ENCODE results near the gene AQP6.

The AQP6 gene, protein sequence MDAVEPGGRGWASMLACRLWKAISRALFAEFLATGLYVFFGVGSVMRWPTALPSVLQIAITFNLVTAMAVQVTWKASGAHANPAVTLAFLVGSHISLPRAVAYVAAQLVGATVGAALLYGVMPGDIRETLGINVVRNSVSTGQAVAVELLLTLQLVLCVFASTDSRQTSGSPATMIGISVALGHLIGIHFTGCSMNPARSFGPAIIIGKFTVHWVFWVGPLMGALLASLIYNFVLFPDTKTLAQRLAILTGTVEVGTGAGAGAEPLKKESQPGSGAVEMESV

DNA sequence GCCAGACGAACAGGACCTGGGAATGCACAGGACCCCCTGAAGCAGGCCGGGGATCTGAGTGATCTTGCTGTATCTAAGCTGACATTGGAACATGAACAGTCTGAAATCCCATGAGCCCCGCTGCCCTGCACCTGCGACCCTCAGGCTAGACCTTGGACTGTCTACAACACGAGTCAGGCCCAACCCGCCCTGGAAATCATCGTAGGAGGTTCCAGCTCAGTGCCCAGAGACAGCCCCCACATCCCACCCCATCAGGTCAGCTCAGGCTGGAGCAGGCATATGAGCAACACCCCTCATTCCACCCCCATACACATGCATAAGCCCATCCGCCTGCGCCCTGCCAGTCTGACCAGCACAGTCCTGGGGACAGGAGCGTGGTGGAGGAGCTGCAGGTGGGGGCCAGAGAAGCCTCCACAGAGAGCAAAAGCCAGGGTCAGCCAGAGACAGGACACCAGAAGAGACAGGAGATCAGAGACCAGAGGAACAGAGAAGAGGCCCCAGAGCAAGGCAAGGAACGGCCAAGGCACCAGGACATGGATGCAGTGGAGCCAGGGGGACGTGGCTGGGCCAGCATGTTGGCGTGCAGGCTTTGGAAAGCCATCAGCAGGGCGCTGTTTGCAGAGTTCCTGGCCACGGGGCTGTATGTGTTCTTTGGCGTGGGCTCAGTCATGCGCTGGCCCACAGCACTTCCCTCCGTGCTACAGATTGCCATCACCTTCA is at the start of gene AQP6:
Gene AQP6 (plus strand): TSS at position 307 of the 720 bp plus-strand sequence. CDS start 227 bp downstream, at position 534.
- in situ Hi-C loops (cut with HindIII; ENCODE audit: low sequenced_read_pairs) = no loop called here
- TF ChIP-seq, protein P1, sequence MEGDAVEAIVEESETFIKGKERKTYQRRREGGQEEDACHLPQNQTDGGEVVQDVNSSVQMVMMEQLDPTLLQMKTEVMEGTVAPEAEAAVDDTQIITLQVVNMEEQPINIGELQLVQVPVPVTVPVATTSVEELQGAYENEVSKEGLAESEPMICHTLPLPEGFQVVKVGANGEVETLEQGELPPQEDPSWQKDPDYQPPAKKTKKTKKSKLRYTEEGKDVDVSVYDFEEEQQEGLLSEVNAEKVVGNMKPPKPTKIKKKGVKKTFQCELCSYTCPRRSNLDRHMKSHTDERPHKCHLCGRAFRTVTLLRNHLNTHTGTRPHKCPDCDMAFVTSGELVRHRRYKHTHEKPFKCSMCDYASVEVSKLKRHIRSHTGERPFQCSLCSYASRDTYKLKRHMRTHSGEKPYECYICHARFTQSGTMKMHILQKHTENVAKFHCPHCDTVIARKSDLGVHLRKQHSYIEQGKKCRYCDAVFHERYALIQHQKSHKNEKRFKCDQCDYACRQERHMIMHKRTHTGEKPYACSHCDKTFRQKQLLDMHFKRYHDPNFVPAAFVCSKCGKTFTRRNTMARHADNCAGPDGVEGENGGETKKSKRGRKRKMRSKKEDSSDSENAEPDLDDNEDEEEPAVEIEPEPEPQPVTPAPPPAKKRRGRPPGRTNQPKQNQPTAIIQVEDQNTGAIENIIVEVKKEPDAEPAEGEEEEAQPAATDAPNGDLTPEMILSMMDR (IDR thresholded peaks at IDR 0.05; ENCODE audit: low read depth, low read length) = no peak
- no peak for DNase-seq (ENCODE audit: low read depth, low spot score)
- no peak within 1 kb of the TSS for H3K4me3 ChIP-seq (ENCODE audit: low read depth, low read length)

DNA sequence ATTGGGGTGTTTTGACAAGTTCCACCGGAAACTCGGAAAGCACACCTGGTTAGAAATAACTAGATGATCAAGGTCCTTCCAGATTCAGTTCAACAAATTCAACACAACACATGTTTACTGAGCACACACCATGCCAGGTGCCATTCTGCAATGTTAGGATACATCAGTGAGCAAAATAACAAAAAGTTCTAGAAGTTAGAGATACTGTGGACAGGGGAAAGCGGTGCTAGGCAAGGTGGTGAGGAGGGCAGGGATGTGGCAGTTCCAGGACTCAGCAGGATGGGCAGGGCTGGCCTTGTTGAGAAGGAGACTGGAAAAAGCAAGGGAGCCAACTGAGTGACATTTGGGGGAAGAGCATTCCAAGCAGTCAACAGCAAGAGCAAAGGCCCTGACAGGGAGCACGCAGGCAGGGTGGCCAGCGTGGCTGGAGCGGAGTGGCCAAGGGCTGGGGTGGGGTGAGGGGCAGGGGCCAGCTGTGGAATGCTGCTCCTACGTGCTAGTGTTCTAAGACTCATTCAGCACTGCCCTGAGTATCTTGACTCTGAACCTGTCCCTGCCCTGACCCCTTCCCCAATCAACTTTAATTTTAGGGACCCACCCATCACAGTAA is 49.6 kb upstream of the AQP6 start:
- TF ChIP-seq, protein P1 (IDR thresholded peaks at IDR 0.05; ENCODE audit: low read depth, low read length) = no peak
- no peak overlapping the region for H3K4me3 ChIP-seq (ENCODE audit: low read depth, low read length)
- in situ Hi-C loops (cut with HindIII; ENCODE audit: low sequenced_read_pairs) = no loop called here
- no peak for DNase-seq (ENCODE audit: low read depth, low spot score)

DNA sequence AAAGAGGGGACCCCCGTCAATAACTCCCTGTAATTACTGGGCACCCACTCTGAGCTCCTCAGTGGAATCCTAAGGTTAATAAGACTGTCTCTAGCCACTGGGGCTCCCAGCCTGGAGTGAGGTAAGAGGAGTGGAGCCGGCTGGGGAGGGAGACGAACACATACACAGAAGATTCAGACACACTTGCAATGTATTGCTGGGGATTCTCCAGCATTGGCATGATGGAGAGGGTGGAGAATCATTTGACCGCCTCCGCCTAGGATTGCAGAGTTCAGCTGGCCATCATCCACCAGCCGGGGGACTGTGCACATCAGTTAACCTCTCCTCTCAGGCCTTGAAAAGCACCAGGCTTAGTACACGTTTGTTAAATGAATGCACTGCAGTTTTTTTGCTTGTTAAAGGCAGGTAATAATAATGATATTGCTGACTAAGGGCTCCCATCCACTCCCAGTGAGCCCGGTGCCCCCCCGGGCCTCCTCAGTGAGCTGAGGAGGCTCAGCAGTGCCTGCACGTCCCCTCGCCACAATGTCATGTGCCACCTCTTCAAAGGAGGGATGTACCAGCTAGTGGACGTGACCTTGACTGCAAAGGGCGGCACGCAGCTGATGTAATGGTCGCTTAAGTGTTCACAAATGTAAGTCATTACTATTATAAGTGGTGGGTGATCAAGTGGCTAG is 48.7 kb upstream of the AQP6 start:
- in situ Hi-C loops (cut with HindIII; ENCODE audit: low sequenced_read_pairs) = no loop called here
- TF ChIP-seq, protein P1 (IDR thresholded peaks at IDR 0.05; ENCODE audit: low read depth, low read length) = no peak
- H3K4me3 ChIP-seq (ENCODE audit: low read depth, low read length) = no peak overlapping the region
- no peak for DNase-seq (ENCODE audit: low read depth, low spot score)

DNA sequence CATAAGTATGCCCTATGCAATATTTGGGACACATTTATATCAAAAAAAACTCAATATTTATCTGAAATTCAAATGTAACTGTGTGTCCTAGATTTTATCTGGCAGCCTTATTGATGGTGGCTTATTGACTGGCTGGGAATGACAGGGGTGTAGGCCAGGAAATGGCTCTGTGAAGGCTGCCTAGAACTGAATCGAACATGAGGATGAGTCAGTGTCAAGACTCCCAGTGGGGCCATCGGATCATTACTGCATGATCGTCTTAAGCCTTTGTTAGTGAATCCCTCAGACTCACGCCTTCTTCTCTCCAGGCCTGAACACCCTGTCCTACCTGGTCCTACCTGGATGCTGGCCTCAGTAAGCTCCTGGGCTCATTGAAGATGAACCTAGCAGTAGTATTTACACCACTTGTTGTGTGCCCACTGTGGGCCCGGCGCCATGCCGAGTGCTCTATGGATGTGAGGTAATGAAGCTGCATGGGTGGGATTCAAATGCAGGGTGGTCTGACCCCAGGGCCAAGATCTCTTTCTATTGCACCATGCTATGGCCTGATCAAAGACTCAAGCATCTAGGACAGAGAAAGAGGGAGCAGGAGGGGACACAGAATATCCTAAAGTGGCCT is 48.0 kb upstream of the AQP6 start:
- H3K4me3 ChIP-seq (ENCODE audit: low read depth, low read length) = no peak overlapping the region
- in situ Hi-C loops (cut with HindIII; ENCODE audit: low sequenced_read_pairs) = no loop called here
- TF ChIP-seq, protein P1 (IDR thresholded peaks at IDR 0.05; ENCODE audit: low read depth, low read length) = no peak
- DNase-seq (ENCODE audit: low read depth, low spot score) = no peak

DNA sequence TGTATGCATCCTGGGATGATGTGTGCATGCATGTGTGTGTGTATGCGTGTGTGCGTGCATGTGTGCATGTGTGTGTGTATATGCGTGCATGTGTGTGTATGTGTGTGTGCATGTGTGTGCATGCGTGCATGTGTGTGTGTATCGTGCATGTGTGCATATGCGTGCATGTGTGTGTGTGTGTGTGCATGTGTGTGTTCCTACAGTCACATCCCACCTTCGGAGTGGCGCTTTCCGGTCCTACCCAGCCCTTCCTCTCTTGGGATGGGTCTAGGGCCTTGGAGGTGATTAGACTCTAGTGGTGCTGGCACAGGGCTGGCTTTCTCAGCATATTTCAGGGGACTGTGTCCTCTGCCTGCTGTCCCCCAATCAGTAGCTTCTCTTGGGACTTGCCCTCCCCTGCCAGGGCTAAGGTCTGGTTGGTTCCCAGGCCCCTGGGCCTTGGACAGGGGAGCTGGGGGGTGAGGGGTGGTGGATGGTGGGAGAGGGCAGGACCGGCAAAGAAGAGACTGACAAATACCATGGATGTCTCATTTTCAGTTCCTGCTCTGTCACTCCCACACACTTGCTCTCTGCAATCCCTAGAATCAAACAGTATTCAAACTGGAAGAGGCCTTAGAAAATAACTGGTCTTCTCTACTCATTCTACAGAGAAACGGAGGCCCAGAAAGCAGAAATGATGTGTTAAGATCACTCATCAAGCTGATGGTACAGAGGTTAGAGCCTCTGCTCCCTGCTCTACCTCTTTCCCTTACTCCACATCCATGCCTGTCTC is 47.1 kb upstream of the AQP6 start:
- no peak for DNase-seq (ENCODE audit: low read depth, low spot score)
- TF ChIP-seq, protein P1 (IDR thresholded peaks at IDR 0.05; ENCODE audit: low read depth, low read length) = no peak
- no peak overlapping the region for H3K4me3 ChIP-seq (ENCODE audit: low read depth, low read length)
- in situ Hi-C loops (cut with HindIII; ENCODE audit: low sequenced_read_pairs) = no loop called here
